HCT116 (cell line): Measurements from ENCODE around the gene ASB4.

Source experiments
- CEBPB ChIP-seq: IDR thresholded peaks from 2 replicates; pipeline ENCODE4 v1.6.1; 2012; ENCODE audit warnings: low read depth
- EGR1 ChIP-seq: IDR thresholded peaks from 2 replicates; pipeline ENCODE4 v1.6.1; 2012; ENCODE audit warnings: low read depth
- FOSL1 ChIP-seq: IDR thresholded peaks from 2 replicates; pipeline ENCODE4 v1.6.1; 2012; ENCODE audit warnings: low read depth
- POLR2A ChIP-seq: IDR thresholded peaks from 2 replicates; pipeline ENCODE4 v1.7.0; 2011; ENCODE audit warnings: borderline replicate concordance; ENCODE audit not compliant: insufficient read depth, insufficient read length; ENCODE audit errors: extremely low read depth
- POLR2AphosphoS5 ChIP-seq: IDR thresholded peaks from 2 replicates; pipeline ENCODE4 v1.6.1; 2011; ENCODE audit warnings: mild to moderate bottlenecking, low read depth, low read length, moderate library complexity
- TCF7L2 ChIP-seq: IDR thresholded peaks from 2 replicates; pipeline ENCODE4 v1.7.0; 2011; ENCODE audit warnings: borderline replicate concordance, inconsistent platforms; ENCODE audit not compliant: insufficient read depth, insufficient read length; ENCODE audit errors: extremely low read depth
- TF ChIP-seq, protein P1 (sequence below), 3 experiments: fragments of 200-600 bp in 1 of 3; sonication (generic) in 1 of 3; IDR thresholded peaks in 2 of 3; conservative IDR thresholded peaks in 1 of 3; 2 replicates each; pipeline ENCODE4 v1.5.1; 2012 to 2017; ENCODE audit warnings: low read depth in 2 of 3, low read length in 2 of 3, antibody characterized with exemption in 1 of 3, borderline replicate concordance in 1 of 3, control low read depth in 1 of 3, mild to moderate bottlenecking in 1 of 3, mixed read lengths in 1 of 3, mixed run types in 1 of 3, moderate library complexity in 1 of 3; ENCODE audit not compliant: insufficient read depth in 1 of 3

DNA sequence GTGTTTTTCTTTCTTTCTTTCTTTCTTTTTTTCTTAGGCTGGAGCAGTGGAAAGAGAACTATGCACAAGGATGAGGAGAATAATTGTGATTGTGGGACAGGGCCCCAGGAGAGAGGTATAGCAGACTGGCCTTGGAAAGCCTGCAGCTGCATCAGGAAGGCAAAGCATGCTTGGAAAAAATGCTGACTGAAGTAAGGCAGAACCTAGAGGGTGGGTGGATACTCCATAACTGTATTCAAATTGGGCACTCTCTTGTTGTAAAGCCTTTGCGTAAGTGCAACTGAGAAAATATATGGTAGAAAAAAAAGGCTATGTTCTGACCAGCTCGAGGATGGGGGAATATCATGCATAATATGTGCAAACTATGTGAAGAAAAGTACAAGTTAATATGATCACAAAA is 71.0 kb downstream of the ASB4 start:
- TF ChIP-seq TCF7L2 (no peak), POLR2A (no peak), POLR2AphosphoS5 (no peak), FOSL1 (no peak), EGR1 (no peak), CEBPB (no peak)
- TF ChIP-seq, protein P1, sequence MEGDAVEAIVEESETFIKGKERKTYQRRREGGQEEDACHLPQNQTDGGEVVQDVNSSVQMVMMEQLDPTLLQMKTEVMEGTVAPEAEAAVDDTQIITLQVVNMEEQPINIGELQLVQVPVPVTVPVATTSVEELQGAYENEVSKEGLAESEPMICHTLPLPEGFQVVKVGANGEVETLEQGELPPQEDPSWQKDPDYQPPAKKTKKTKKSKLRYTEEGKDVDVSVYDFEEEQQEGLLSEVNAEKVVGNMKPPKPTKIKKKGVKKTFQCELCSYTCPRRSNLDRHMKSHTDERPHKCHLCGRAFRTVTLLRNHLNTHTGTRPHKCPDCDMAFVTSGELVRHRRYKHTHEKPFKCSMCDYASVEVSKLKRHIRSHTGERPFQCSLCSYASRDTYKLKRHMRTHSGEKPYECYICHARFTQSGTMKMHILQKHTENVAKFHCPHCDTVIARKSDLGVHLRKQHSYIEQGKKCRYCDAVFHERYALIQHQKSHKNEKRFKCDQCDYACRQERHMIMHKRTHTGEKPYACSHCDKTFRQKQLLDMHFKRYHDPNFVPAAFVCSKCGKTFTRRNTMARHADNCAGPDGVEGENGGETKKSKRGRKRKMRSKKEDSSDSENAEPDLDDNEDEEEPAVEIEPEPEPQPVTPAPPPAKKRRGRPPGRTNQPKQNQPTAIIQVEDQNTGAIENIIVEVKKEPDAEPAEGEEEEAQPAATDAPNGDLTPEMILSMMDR (IDR thresholded peaks at IDR 0.05 in 2 of 3, conservative IDR thresholded peaks at IDR 0.05 in 1 of 3; ENCODE audit: borderline replicate concordance in 1 of 3, insufficient read depth in 1 of 3, low read depth in 2 of 3, low read length in 2 of 3) = no peak
